ENCODE measurements around the gene ZNF222.

- no peak for TF ChIP-seq EZH2 (IDR thresholded peaks at IDR 0.05; ENCODE audit: low read length)
- TF ChIP-seq, protein P1, sequence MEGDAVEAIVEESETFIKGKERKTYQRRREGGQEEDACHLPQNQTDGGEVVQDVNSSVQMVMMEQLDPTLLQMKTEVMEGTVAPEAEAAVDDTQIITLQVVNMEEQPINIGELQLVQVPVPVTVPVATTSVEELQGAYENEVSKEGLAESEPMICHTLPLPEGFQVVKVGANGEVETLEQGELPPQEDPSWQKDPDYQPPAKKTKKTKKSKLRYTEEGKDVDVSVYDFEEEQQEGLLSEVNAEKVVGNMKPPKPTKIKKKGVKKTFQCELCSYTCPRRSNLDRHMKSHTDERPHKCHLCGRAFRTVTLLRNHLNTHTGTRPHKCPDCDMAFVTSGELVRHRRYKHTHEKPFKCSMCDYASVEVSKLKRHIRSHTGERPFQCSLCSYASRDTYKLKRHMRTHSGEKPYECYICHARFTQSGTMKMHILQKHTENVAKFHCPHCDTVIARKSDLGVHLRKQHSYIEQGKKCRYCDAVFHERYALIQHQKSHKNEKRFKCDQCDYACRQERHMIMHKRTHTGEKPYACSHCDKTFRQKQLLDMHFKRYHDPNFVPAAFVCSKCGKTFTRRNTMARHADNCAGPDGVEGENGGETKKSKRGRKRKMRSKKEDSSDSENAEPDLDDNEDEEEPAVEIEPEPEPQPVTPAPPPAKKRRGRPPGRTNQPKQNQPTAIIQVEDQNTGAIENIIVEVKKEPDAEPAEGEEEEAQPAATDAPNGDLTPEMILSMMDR (optimal IDR thresholded peaks at IDR 0.05 in 1 of 3, IDR thresholded peaks at IDR 0.05 in 1 of 3, conservative IDR thresholded peaks at IDR 0.05 in 1 of 3; ENCODE audit: extremely low read depth in 1 of 3, insufficient read depth in 2 of 3, low read length in 3 of 3) = no peak
Measured at GRCh38 chr19:44025217-44025936, at the start of gene ZNF222.

Measured in keratinocyte (primary cell).